Stimulated activated CD8-positive, alpha-beta memory T cell treated with anti-CD3 and anti-CD28 coated beads, Interleukin-4, amount 100 ng/mL, for 1 hour (primary cell): ENCODE data around the gene KCNH4.

ENCODE experiments used
- DNase-seq, 2 donors: peaks; one replicate each; pipeline ENCODE4 v3.0.0-alpha.2; 2020; ENCODE audit warnings: low read depth in 2 of 2, low spot score in 1 of 2

The KCNH4 gene

DNA sequence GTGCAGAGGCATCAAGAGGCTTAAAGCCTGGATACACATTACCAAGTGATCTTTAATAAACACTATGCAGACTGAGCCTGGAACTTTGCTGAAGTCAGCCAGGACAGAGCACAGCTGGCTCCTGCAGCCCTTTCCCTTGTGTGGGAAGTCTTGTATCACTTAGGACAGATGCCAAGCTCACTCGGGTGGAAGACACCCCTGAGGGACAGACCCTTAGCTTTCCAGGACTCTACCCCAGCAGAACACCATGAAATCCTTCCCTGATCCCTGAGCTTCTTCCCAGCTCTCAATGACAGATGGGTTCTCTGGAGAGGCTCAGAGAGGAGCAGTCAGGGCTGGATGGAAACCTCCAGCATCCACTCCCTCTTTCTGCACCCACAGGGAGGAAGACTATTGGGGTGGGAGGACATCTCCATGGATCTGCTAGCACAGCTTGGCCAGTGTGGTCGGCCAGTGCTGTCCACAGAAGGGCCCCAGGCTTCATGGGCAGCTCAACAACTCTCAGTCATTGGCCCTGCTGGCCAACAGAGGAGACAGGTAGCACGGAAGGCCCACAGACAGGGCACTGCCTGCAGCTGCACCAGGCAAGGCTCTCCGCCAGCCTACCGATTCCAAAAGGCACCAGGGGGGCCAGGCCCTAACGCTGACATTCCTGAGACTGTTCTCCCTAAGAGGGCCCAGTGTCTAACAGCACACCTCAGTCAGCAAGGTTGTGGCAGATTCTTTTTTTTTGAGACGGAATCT is 42.0 kb downstream of the KCNH4 start:
- DNase-seq, result no peak

DNA sequence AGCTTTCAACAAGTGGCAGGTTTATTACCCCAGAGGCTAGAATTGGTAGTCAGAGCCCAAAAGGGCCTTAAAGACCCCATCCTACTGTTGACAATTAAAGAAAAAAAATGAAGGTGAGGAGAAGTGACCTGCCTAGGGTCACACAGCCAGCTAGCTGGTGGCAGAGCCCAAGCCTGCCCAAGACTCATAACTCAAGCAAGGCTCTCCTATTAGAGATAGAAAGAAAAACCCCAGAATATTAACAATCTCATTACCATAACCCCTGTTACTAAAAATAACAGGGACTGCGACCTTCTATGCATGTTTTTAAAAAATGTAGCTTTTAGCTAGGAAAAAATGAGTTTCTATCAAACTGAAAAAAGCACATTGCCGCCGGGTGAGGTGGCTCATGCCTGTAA is 44.3 kb downstream of the KCNH4 start:
- DNase-seq, result no peak

DNA sequence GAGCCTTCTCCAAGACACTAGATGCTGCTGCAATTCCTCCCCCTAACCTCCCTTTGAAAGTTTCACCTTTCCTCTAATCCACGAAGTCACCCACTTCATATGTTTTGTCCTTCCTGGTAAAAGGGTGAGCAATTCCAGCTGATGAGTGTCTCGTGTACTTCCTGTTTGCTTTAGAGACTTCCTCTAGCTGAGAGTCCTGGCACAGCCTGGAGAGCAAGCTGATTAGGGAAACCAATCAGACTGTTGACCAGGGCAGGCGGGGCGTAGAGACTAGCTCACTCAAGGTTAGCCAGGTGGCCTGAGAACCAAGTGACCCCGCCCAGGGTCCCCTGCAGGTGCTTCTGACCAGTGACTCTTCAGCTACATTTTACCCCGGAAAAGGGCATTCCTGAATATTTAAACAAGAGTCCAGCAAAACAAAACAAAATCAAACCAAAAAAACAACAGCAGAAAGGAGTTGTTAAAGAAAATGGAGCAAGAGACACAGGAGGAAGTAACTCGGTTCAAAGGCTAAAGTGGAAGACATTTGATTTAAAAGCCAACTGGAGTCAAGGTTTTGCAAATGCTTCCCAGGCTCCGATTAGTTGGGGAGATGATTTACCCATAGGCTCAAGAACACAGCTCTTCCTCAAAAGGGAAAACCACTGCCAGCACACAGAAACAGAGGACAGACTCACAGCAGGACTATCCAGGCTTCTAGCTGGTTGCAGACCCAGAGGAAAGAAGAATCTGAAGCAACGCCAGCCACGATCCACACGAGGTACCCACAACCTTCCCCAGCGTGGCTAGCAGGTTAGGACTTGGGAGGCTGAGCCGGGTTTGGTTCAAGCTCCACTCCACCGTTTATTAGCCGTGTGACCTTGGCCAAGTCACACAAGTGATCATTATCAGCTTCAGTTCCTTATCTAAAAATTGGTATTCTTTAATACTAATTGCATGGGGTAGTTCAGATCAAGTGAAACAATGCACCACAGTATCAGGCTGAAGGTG is 45.0 kb downstream of the KCNH4 start:
- DNase-seq, result no peak

DNA sequence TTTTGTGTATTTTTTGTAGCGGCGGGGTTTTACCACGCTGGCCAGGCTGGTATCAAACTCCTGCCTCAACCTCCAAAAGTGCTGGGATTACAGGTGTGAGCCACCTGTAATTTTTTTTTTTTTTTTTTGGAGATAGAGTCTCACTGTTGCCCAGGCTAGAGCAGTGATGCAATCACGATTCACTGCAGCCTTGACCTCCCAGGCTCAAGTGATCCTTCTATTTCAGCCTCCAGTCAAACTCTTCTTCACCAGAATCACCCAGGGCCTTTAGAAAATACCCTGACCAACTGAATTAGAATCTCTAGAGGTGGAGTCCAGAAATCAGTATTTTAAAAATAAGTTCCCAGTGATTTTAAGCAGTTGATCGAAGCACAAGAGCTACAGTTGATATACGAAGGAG is 45.8 kb downstream of the KCNH4 start:
- DNase-seq, result no peak

DNA sequence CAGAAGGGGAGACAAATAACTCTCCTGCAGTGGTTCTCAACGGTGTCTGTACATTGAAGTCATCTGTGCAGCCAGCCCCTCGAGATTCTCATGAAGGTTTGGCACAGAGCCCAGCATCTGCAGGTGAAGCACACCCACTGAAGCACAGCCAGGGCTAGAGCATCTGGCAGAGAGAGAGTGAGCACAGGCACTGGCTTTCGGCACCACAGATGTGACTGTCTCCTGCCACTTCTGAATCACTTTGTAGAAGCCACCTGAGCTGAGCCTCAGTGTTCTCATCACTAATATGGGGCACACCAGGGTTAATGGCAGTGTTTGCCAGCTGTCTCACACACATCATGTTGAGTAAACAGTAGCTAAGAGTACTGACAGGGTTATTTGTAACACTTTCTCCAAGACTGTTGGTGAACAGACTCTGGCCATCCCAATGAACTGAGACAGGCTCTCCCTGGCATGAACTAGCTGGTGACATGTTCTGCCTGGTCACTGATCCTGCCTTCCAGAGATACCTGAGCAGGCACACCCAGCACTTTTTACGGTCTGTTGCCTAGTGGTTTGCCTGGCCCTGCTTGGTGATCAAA is 47.4 kb downstream of the KCNH4 start:
- no peak for DNase-seq

DNA sequence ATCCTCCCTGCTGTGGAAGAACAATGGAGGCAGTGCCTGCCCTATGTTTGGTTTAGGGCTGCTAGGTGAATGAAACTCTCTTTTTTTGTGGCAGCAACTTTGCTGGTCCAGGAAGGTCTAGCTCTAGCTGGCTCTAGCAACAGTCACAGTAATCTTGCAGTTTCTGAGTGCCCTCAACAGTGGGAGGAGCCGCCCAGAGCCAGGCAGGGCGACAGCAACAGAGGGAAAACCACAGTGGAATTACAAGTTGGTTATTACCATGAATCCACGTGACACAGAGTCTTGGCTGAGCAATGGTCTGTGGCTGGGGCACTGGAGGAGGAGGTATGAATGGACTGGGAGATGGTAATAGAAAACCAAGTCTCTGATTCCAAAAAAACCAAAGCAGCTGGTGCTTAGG is 48.0 kb downstream of the KCNH4 start:
- DNase-seq, result no peak

DNA sequence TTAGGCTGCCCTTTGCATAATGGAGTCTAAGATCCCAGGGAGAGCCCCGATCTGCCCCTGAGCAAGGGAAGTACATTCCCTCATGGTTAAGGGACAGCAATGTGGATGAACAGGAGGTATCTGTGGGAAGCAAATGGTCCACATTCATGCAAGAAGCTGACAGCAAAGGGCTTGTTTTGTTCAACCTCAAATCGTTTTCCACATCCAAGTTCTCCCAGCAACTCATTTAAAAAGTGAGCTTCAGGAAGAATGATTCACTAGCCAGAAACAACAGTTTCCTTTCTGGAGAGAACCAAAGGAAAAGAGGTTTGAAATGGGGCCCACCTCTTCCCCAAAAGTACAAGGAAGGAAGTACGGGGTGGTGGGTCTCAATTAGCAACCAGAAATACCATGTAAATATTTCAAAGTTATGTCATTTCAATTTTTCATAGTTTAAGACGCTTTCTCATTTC is 48.9 kb downstream of the KCNH4 start:
- no peak for DNase-seq

DNA sequence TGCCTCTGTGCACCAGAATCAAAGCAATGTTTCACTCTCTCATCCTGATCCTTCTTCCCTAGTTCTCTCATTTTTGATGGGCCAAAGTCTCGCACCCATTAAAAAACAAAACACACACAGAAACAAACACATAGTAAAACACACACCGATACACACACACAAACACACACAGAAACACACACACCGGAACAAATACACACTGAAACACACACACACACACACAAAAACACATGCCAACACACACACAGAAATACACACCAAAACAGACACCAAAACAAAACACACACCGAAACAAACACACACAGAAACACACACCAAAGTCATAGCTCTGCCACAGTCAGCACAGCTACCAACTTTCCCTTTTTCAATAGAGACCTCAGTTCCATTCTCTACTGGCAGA is 49.7 kb downstream of the KCNH4 start:
- no peak for DNase-seq

DNA sequence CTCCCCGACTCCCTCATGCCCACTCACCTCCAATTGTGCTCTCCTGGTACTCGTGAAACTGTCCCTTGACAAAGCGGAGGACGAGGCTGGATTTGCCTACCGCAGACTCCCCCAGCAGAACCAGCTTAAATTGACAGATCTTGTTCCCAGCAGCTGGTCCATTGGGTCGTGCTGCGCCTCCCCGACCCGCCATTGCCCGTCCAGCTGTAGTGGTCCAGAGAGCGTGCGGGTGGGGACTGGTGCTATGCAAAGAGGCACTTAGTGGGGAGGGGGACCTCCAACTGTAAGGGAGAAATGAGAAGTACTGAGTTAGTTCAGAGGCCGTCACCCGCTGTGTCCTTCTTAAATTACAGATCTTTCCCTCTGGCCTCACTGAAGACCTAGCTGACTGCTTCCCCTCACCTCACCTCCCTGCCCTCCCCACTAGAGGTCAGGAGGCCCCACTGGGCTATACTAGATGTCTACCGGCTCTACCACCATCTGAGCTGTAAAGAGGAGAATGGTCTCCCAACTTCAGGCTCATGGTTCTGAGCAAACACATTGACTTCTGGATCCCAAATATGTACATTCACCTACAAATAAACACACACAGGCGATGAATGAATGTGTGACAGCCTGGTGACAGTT is 50.5 kb downstream of the KCNH4 start:
- no peak for DNase-seq

DNA sequence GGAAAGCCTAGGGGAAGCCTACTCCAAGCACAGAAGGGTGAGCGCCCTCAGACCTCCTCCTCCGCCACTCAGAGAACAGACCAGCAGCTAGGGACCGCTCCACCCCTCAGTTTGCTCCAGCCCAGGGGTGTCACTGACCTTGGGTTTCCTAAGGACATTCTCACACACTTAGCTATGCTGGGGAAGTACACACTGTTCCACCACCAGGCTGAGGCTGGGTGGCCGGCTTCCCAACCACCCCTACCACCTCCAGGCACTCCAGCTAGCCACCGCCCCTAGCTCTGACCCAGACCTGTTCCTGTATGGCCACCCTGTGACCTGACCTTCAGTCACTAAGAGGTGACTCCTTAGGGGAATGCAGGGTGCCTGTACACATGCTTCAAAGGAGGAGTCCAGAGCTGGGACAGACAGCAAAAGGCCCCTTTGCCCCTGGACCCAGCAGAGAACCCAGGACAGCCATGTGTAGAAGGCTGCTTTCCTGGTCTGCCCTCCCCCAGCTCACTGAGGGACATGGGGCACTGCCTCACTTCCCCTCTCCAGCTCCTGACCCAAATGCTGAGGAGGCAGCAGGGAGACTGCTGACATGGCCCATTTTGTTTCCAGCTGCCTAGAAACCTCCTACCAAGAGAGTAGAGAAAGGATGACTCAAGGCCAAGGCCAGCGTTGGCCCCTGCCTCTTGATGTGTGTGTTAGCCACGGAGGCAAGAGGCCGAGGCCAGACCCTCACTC is 51.7 kb downstream of the KCNH4 start:
- DNase-seq, result no peak

DNA sequence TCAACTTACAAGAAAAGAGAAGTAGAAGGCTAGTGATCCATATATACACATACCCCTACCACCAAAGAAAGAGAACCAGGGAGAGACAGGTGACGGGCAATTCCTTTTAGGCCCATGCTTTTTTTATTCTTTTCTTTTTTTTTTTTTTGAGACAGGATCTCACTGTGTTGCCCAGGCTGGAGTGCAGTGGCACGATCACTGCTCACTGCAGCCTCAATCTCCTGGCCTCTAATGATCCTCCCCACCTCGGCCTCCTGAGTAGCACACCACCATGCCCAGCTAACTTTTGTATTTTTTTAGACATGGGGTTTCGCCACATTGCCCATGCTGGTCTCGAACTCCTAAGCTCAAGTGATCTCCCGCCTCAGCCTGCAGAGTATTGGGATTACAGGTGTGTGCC is 53.5 kb downstream of the KCNH4 start:
- no peak for DNase-seq

DNA sequence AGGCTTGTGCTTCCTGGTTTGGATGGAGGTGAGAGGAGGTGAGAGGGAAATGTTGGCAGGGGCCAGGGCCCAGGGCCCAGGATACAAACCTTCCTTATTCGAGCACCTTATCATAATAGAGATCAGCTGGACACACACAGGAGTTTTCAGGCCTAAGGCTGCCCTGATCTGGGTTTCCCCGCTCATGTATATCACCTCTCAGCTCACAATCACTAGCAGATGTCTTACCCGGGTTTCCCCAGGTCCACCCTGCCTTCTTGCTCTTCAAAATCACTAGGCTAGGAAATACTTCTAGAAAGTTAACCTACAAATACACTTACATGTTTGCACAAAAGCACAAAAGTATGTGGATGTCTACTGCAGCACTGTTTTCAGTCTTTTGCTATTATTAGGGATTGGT is 54.1 kb downstream of the KCNH4 start:
- DNase-seq, result no peak

DNA sequence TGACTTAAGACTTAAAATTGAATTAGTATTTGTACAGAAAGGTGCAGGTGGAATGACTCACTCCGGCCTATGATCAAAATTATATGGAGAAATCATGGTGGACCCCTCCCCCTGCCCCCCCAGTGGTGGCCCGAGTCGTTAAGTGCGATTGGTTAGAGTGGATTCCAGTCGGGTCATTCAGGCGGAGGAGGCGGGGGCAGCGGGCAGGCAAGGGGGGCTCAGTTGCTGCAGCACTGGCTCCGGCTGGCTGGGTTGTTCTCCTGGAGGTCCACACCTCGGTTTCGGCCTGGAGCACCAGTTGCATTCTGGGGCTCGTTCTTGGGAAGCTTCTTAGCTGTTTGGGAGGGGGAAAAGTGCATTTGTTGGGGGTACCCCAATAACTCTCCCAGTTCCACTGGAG is 55.4 kb downstream of the KCNH4 start:
- DNase-seq, result no peak

DNA sequence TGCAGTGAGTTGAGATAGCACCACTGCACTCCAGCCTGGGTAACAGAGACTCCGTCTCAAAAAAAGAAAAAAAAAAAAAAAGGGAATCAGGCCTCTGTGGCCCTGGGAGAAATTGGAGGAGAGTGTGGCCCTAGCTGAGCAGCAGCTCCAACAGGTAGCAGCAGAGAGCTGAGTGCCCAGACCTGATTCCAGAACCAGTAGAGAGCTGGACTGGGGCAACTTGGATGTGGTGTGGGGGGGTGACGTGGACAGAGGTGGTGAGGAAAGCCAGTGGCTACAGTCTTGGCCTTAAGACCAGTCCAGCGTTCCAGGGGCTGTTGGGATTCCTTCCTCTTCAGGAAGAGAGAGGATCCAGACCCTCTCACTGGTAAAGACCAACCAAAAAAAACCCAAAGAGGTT is 56.7 kb downstream of the KCNH4 start:
- DNase-seq, result no peak

DNA sequence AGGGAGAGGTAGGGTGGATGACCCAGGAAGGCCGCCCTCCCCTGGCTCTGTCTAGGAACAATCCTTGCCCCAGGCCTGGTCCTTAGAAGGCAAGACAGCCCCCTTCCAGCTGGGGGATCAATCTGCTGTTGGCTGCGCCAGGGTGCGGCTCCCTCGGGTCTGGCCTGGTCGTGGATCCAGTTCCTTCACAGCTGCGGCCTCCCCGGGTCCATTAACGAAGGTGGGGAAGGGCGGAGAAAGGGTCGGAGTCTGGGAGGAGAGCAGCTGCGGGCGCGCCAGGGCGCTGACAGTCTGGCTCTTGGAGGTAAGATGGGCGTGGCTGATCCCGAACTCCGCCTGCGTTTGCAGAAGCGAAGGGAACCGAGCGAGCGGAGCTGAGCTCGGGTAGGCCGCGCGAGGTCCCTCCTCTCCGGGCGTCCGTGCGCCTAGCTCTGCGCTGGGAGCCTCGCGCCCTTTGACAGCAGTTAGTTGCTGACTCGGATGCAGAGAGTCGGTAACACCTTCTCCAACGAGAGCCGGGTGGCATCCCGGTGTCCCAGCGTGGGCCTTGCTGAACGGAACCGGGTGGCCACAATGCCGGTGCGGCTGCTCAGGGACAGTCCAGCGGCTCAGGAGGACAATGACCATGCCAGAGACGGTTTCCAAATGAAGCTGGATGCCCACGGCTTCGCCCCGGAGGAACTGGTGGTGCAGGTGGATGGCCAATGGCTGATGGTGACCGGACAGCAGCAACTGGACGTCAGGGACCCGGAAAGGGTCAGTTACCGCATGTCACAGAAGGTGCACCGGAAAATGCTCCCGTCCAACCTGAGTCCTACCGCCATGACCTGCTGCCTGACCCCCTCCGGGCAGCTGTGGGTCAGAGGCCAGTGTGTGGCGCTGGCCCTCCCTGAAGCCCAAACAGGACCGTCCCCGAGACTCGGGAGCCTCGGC is 58.3 kb downstream of the KCNH4 start, which contains the start of gene HSPB9:
HSPB9 (plus strand) TSS at position 434 of the 933 bp plus-strand sequence; CDS start at position 481, 47 bp downstream.
- DNase-seq, result no peak

DNA sequence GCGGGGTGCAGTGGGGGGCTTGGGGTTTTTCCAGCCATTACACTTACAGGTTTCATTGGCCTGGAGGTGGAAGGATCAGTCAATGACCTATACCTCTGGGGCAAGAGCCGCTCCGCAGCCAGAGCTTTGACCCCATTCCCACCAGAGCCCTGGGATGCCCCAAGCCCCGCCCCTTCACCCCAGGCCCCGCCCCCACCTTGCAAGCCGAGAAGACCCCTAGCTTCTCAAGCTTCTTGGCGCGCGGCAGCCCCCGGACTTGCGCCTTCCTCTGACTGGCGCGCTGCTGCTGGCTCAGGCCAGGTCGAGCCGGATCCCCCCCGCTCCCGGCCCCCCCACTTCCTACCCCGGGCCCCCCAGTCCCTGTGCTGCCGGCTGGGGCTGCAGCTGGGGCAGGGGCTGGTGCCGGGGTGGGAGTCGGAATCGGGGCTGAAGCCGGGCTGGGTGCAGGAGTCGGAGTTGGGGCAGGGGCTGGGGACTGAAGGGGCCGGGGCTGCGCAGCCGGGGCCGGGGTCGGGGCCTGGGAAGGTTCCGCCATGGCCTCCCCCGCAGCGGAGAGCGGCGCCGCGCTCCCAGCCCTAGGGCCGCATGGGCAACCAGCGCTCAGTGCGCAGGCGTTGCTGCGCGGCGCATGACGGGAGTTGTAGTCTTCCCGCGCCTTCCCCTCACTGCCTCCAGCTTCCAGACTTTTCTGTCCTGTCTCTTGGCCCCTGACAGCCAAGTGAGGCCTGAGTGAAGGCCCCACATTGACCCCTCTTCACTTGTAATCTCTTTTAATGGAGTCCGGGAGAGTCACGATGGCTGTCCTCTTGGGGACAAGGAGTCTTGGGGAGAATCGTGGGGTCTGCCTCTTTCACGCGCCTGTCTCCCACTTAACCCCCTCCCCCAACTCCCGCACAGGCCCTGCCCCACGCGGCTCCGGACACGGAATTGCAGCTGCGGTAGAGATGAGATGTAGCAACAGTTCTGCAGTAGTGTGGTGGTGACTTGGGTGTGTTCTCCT is 59.9 kb downstream of the KCNH4 start, which contains the start of gene KAT2A:
KAT2A (minus strand) TSS at position 598 of the 1,000 bp plus-strand sequence; CDS start at position 535, 63 bp downstream.
- peak in 1 of 2 donors; percentile 59 for DNase-seq

DNA sequence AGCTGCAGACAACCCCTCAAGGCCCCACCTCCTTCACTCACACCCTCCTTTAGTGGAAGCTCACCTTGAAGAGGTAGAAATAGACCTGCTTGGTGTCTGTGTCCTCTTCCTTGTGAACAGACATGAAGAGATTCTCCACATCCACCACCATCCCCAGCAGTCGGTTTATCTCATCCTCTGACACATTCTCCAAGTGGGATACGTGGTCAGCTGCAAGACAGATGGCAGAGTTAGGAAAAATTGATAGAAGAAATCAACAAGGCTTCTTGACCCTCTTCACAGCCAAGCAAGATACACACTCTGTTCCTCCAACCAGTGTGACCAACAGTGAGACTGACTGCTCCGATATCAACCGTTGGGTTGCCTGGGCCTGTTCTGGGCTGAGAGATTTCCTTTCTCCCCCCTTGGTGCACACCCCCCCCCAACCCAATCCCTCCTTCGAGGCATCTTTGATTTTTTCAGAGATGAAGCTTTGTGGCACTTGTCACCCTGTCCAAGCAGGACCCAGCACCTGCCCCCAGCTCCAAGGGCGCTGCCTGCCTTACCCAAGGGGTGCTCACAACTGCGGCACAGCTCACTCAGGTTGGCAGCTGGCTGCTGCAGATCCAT is 60.7 kb downstream of the KCNH4 start:
- no peak for DNase-seq

DNA sequence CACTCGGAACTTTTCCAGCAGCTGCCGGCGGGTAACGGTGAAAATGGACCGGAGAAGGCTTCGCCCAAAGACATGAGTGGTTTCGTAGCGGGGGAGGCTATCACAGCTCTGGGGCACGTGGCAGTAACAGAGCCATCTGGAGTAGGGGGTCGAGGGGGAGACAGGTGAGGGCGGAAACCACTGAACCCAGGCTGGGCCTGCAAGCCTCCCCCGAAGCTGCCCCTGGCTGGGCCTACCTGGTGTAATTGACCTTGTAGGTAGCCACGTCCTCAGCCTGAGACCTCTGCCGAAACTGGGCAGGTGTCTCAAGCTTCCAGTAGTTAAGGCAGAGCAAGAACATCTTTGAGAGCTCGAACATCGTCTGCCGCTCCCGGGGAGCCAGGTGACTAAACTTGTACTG is 61.6 kb downstream of the KCNH4 start:
- DNase-seq, result no peak
